Neural cell (in vitro differentiated cells): ENCODE data around the gene LHPP. TPM values are rescaled to one million over a fixed set of nuclear protein-coding genes. Genes with fewer than 3 reads are reported as not detected.

Experiments used
- H2AFZ ChIP-seq: fragments of 200-600, 300-800 bp; sonication (generic), shearing (Covaris generic); 2 replicates; pipeline ENCODE4 v1.6.0; 2014; ENCODE audit warnings: low read depth, mild to moderate bottlenecking, antibody characterized with exemption, low read length, moderate library complexity
- H3F3A ChIP-seq: fragments of 200-600 bp; shearing (Covaris generic); 2 replicates; pipeline ENCODE4 v1.6.1; 2016; ENCODE audit warnings: mild to moderate bottlenecking, moderate library complexity, mixed read lengths, antibody characterized with exemption, low read length; ENCODE audit not compliant: insufficient read depth, poor library complexity, severe bottlenecking
- H3K27ac ChIP-seq: fragments of 200-600, 300-800 bp; sonication (generic), shearing (Covaris generic); 2 replicates; pipeline ENCODE4 v1.5.1; 2014; ENCODE audit warnings: mild to moderate bottlenecking, low read length, moderate library complexity
- H3K27me3 ChIP-seq: fragments of 300-800, 200-600 bp; sonication (generic), shearing (Covaris generic); 2 replicates; pipeline ENCODE4 v1.6.0; 2014; ENCODE audit warnings: mild to moderate bottlenecking, low read depth, low read length, moderate library complexity; ENCODE audit not compliant: insufficient read depth
- H3K36me3 ChIP-seq: fragments of 300-800, 200-600 bp; sonication (generic), shearing (Covaris generic); 2 replicates; pipeline ENCODE4 v1.5.1; 2014; ENCODE audit warnings: mild to moderate bottlenecking, antibody characterized with exemption, low read length, moderate library complexity; ENCODE audit not compliant: insufficient read depth
- H3K4me2 ChIP-seq: fragments of 300-800, 200-600 bp; sonication (generic), shearing (Covaris generic); 2 replicates; pipeline ENCODE4 v1.6.0; 2014; ENCODE audit warnings: mild to moderate bottlenecking, low read length
- H3K4me3 ChIP-seq: fragments of 300-800, 200-600 bp; sonication (generic), shearing (Covaris generic); 2 replicates; pipeline ENCODE4 v1.5.1; 2014; ENCODE audit warnings: mild to moderate bottlenecking, low read length, moderate library complexity
- H3K79me2 ChIP-seq: fragments of 200-600 bp; shearing (Covaris generic); replicated peaks from 2 replicates; pipeline ENCODE4 v1.6.0; 2014; ENCODE audit warnings: mild to moderate bottlenecking, low read length, moderate library complexity; ENCODE audit not compliant: insufficient read depth
- H3K9ac ChIP-seq: fragments of 300-800, 200-600 bp; sonication (generic), shearing (Covaris generic); 2 replicates; pipeline ENCODE4 v1.6.1; 2016; ENCODE audit warnings: mild to moderate bottlenecking, low read length, mixed read lengths
- H3K9me2 ChIP-seq: fragments of 200-600 bp; shearing (Covaris generic); 2 replicates; pipeline ENCODE4 v1.6.1; 2016; ENCODE audit warnings: mild to moderate bottlenecking, low read length, mixed read lengths; ENCODE audit not compliant: insufficient read depth
- H3K9me3 ChIP-seq: fragments of 200-600, 300-800 bp; sonication (generic), shearing (Covaris generic); 2 replicates; pipeline ENCODE4 v1.6.1; 2016; ENCODE audit warnings: mild to moderate bottlenecking, mixed run types, low read length, moderate library complexity, mixed read lengths
- H4K20me1 ChIP-seq: fragments of 200-600 bp; shearing (Covaris generic); 2 replicates; pipeline ENCODE4 v1.6.1; 2016; ENCODE audit warnings: mild to moderate bottlenecking, mixed run types; ENCODE audit not compliant: insufficient read depth
- EP300 ChIP-seq: fragments of 450-650 bp; conservative IDR thresholded peaks from 2 replicates; pipeline ENCODE4 v1.6.1; 2014; ENCODE audit warnings: antibody characterized with exemption, mild to moderate bottlenecking, moderate library complexity; ENCODE audit not compliant: poor library complexity, severe bottlenecking
- MXI1 ChIP-seq: fragments of 450-650 bp; conservative IDR thresholded peaks from 2 replicates; pipeline ENCODE4 v1.6.1; 2014; ENCODE audit warnings: antibody characterized with exemption, mild to moderate bottlenecking; ENCODE audit not compliant: poor library complexity, severe bottlenecking
- POLR2AphosphoS5 ChIP-seq: IDR thresholded peaks from 2 replicates; pipeline ENCODE4 v1.6.1; 2012
- RAD21 ChIP-seq: fragments of 450-650 bp; conservative IDR thresholded peaks from 2 replicates; pipeline ENCODE4 v1.6.1; 2014; ENCODE audit warnings: antibody characterized with exemption, mild to moderate bottlenecking, moderate library complexity
- SMC3 ChIP-seq: fragments of 450-650 bp; conservative IDR thresholded peaks from 2 replicates; pipeline ENCODE4 v1.6.1; 2014; ENCODE audit warnings: antibody characterized with exemption, mild to moderate bottlenecking, moderate library complexity; ENCODE audit not compliant: poor library complexity
- TAF1 ChIP-seq: IDR thresholded peaks from 2 replicates; pipeline ENCODE4 v1.6.1; 2012; ENCODE audit warnings: low read depth
- polyA plus RNA-seq: library from polyadenylated mRNA; depleted of rRNA; stranded (reverse); fragments of >200 nt; gene quantifications from 2 replicates; pipeline ENCODE4 v1.2.3, GENCODE V29; 2014
- TF ChIP-seq, protein P1 (sequence below): fragments of 450-650 bp; IDR thresholded peaks from 2 replicates; pipeline ENCODE4 v1.5.1; 2014; ENCODE audit warnings: antibody characterized with exemption, mild to moderate bottlenecking, moderate library complexity; ENCODE audit not compliant: poor library complexity, severe bottlenecking
- TF ChIP-seq, protein P2 (sequence below): IDR thresholded peaks from 2 replicates; pipeline ENCODE4 v1.6.1; 2012; ENCODE audit warnings: borderline replicate concordance

The LHPP gene
- polyA plus RNA-seq, 1 donor from 2014 or later = 16.0 TPM

DNA sequence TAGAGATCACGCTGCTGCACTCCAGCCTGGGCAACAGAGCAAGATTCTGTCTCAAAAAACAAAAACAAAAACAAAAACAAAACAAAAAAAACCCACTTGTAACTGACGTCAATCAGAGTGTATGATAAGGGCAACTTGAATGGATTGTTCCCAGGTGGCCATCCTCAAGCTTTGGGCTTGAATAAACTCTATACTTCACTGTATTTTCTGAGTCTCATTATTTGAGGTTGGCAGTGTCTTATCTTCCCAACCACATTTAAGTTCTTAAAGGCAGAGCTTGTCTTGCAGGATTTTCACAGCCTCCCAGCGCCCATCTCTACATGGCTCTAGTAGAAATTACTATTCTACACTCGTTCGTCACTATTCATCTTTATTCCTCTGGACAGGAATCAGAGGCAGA lies 37.8 kb upstream of the LHPP start:
- Histone ChIP-seq H3K27me3 (peaks cover 8% of the 10 kb centered on the region), H3F3A (no peaks in the 10 kb centered on the region), H3K79me2 (no peaks in the 10 kb centered on the region), H2AFZ (no peak overlapping the region), H3K9me2 (no peaks in the 10 kb centered on the region), H3K4me3 (no peak overlapping the region), H4K20me1 (no peaks in the 10 kb centered on the region), H3K27ac (no peak overlapping the region), H3K9me3 (no peaks in the 10 kb centered on the region), H3K9ac (no peak overlapping the region), H3K4me2 (no peak overlapping the region), H3K36me3 (no peaks in the 10 kb centered on the region)
- no peak for TF ChIP-seq MXI1
- TF ChIP-seq, protein P1, sequence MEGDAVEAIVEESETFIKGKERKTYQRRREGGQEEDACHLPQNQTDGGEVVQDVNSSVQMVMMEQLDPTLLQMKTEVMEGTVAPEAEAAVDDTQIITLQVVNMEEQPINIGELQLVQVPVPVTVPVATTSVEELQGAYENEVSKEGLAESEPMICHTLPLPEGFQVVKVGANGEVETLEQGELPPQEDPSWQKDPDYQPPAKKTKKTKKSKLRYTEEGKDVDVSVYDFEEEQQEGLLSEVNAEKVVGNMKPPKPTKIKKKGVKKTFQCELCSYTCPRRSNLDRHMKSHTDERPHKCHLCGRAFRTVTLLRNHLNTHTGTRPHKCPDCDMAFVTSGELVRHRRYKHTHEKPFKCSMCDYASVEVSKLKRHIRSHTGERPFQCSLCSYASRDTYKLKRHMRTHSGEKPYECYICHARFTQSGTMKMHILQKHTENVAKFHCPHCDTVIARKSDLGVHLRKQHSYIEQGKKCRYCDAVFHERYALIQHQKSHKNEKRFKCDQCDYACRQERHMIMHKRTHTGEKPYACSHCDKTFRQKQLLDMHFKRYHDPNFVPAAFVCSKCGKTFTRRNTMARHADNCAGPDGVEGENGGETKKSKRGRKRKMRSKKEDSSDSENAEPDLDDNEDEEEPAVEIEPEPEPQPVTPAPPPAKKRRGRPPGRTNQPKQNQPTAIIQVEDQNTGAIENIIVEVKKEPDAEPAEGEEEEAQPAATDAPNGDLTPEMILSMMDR = no peak
- TF ChIP-seq POLR2AphosphoS5 = no peak
- TF ChIP-seq, protein P2, sequence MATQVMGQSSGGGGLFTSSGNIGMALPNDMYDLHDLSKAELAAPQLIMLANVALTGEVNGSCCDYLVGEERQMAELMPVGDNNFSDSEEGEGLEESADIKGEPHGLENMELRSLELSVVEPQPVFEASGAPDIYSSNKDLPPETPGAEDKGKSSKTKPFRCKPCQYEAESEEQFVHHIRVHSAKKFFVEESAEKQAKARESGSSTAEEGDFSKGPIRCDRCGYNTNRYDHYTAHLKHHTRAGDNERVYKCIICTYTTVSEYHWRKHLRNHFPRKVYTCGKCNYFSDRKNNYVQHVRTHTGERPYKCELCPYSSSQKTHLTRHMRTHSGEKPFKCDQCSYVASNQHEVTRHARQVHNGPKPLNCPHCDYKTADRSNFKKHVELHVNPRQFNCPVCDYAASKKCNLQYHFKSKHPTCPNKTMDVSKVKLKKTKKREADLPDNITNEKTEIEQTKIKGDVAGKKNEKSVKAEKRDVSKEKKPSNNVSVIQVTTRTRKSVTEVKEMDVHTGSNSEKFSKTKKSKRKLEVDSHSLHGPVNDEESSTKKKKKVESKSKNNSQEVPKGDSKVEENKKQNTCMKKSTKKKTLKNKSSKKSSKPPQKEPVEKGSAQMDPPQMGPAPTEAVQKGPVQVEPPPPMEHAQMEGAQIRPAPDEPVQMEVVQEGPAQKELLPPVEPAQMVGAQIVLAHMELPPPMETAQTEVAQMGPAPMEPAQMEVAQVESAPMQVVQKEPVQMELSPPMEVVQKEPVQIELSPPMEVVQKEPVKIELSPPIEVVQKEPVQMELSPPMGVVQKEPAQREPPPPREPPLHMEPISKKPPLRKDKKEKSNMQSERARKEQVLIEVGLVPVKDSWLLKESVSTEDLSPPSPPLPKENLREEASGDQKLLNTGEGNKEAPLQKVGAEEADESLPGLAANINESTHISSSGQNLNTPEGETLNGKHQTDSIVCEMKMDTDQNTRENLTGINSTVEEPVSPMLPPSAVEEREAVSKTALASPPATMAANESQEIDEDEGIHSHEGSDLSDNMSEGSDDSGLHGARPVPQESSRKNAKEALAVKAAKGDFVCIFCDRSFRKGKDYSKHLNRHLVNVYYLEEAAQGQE = no peak
- no peak for TF ChIP-seq SMC3

DNA sequence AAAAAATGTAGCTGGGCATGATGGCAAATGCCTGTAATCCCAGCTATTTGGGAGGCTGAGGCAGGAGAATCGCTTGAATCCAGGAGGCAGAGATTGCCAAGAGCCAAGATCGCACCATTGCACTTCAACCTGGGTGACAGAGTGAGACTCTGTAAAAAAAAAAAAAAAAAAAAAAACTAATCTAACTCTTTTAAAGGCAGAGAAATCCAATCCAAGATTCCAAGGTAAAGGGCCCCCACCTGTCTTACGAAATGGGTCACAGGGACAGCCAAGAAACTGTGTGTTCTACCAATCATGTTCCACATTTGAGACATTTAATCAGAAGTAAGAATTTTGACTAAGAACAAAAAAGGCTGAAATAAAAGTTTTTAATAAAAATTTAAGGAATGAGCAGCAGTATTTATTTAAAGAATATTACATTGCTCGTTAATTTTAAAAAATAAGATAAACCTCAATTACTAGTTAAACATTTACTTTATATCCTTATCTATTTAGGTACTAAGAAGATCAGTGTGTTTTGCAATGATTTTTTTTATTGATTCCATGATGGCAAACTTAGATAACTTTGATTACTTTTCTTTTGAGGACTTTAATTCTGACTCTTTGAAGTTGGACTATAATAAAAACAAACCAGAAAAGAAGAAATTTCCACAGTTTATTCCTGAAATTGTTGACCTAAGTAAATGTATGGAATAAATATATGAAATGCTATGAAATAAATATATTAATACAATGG lies 36.2 kb upstream of the LHPP start:
- Histone ChIP-seq H3K9me3 (no peaks in the 10 kb centered on the region), H3K4me3 (no peak overlapping the region), H3K27me3 (peaks cover 4% of the 10 kb centered on the region), H3K36me3 (no peaks in the 10 kb centered on the region), H3K9me2 (no peaks in the 10 kb centered on the region), H3K79me2 (no peaks in the 10 kb centered on the region), H3K27ac (no peak overlapping the region), H3K9ac (no peak overlapping the region), H4K20me1 (no peaks in the 10 kb centered on the region), H3K4me2 (no peak overlapping the region), H3F3A (no peaks in the 10 kb centered on the region), H2AFZ (no peak overlapping the region)
- TF ChIP-seq RAD21 = no peak
- TF ChIP-seq EP300 = no peak

DNA sequence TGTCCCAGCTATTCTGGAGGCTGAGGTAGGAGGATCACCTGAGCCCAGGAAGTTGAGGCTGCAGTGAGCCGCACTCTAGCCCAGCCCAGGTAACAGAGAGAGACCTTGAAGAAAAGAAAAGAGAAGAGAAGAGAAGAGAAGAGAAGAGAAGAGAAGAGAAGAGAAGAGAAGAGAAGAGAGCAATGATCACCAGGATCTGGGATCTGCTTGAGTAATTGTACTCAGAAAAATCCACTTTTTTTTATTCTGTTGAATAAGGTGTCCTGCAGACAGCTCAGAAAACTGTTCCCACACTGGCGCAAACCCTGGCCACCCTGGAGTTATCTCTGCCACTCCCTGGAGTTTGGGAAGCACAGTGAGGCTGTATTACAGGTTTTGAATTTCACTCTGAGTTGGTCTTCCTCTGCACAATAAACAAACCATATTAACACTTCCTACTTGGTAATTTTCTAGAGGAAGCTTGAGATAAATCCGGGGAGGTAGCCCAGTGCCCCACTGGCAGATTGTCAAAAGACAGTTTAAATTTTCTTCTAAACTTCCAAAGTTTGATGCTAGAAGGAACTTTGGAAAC lies 33.3 kb upstream of the LHPP start:
- no peaks in the 10 kb centered on the region for H3K27me3 ChIP-seq
- no peaks in the 10 kb centered on the region for H3K36me3 ChIP-seq
- no peak overlapping the region for H3K4me3 ChIP-seq
- H3K9ac ChIP-seq = no peak overlapping the region
- no peaks in the 10 kb centered on the region for H3F3A ChIP-seq
- H3K79me2 ChIP-seq = no peaks in the 10 kb centered on the region
- no peak overlapping the region for H2AFZ ChIP-seq
- no peaks in the 10 kb centered on the region for H4K20me1 ChIP-seq
- no peak overlapping the region for H3K27ac ChIP-seq
- no peaks in the 10 kb centered on the region for H3K9me2 ChIP-seq
- TF ChIP-seq, protein P1 = no peak
- TF ChIP-seq TAF1 = no peak
- no peak overlapping the region for H3K4me2 ChIP-seq
- no peaks in the 10 kb centered on the region for H3K9me3 ChIP-seq
